GM12874 (cell line): ENCODE results near the gene REG4.

ENCODE experiments used
- CTCF ChIP-seq: IDR thresholded peaks from 2 replicates; pipeline ENCODE4 v1.5.1; 2011; ENCODE audit warnings: low read depth, mild to moderate bottlenecking, control low read depth, low read length, moderate library complexity; ENCODE audit not compliant: insufficient read depth

Gene REG4

GRCh38 chr1:119834990-119835389, 23.7 kb upstream of the REG4 start:
- TF ChIP-seq CTCF, result no peak

GRCh38 chr1:119831027-119831426, 19.8 kb upstream of the REG4 start:
- TF ChIP-seq CTCF, result no peak

- no peak for TF ChIP-seq CTCF
These were observed 18.4 kb upstream of the REG4 start for GRCh38 chr1:119829625-119830024.

GRCh38 chr1:119828266-119828665, 17.0 kb upstream of the REG4 start:
- TF ChIP-seq CTCF, result no peak

GRCh38 chr1:119827010-119827409, 15.8 kb upstream of the REG4 start:
- TF ChIP-seq CTCF, result peak; percentile 59

GRCh38 chr1:119822406-119822805, 11.1 kb upstream of the REG4 start:
- no peak for TF ChIP-seq CTCF

GRCh38 chr1:119818181-119818580, 6.9 kb upstream of the REG4 start:
- TF ChIP-seq CTCF, result no peak

GRCh38 chr1:119816407-119816806, 5.1 kb upstream of the REG4 start:
- no peak for TF ChIP-seq CTCF
